ENCODE data around the gene SLC5A6. TPM values are rescaled to one million over a fixed set of nuclear protein-coding genes. Genes with fewer than 3 reads are reported as not detected.

Gene SLC5A6
- total and polyA plus RNA-seq, 2 of the 8 experiments (the other 6 are each of a cell fraction or from before 2014, with no cell fraction given) = 118 to 183 TPM

GRCh38 chr2:27256855-27257454 is 44.9 kb upstream of the SLC5A6 start:
- H3K27ac ChIP-seq (ENCODE audit: low read depth, low read length) = no peak overlapping the region
- ChIA-PET CTCF (ENCODE audit: partially characterized antibody) (interaction anchor here (0.9 to 5.6 kb wide), 4 partner anchors 9 to 46 kb away, joined by 3 to 64 read pairs (median 6); partner anchors contain the start of gene TRIM54), POLR2A (ENCODE audit: partially characterized antibody) (interaction anchor here (0.6 to 32.6 kb wide), 4 partner anchors 8 to 44 kb away, joined by 3 to 835 read pairs (median 27); partner anchors contain the start of genes CAD and SLC5A6)
- H2AFZ ChIP-seq (ENCODE audit: low read length) = no peak overlapping the region
- no peak overlapping the region for H3K56ac ChIP-seq (replicated peaks; ENCODE audit: insufficient read length, low read depth, low read length)
- no peak overlapping the region for H3K9ac ChIP-seq (replicated peaks in 1 of 4; ENCODE audit: extremely low read depth in 1 of 4, low read depth in 3 of 4, low read length in 3 of 4)
- no peak overlapping the region for H4K8ac ChIP-seq (ENCODE audit: extremely low read depth, insufficient read depth, low read length)
- peaks cover 0 to 2% of the 10 kb centered on the region in 2 experiments; a peak in 1 of 4 replicates for H3K79me2 ChIP-seq (ENCODE audit: control insufficient read depth in 1 of 2, insufficient read depth in 2 of 2, low read length in 2 of 2)
- H3K36me3 ChIP-seq (ENCODE audit: control insufficient read depth in 2 of 4, insufficient read depth in 4 of 4, low read length in 3 of 4) = no peaks in the 10 kb centered on the region
- no peak overlapping the region for H4K5ac ChIP-seq (ENCODE audit: insufficient read length, low read depth, low read length)
- no peak overlapping the region for H2BK15ac ChIP-seq (ENCODE audit: low read length)
- H3K23me2 ChIP-seq (ENCODE audit: low read depth, low read length) = no peaks in the 10 kb centered on the region; the same call in 1 of the 2 replicates
- H2BK20ac ChIP-seq (ENCODE audit: low read length) = no peak overlapping the region
- H4K20me1 ChIP-seq (replicated peaks in 1 of 2; ENCODE audit: control insufficient read depth in 1 of 2, insufficient read depth in 2 of 2, low read length in 2 of 2) = peaks cover 0 to 11% of the 10 kb centered on the region in 2 experiments
- H2BK12ac ChIP-seq (ENCODE audit: low read depth, low read length) = no peak overlapping the region
- no peak overlapping the region for H3K23ac ChIP-seq (ENCODE audit: insufficient read length)
- H3K4me3 ChIP-seq (ENCODE audit: extremely low read depth in 1 of 4, insufficient read depth in 2 of 4, low read depth in 3 of 4, low read length in 4 of 4) = no peak overlapping the region
- H3K79me1 ChIP-seq (ENCODE audit: low read depth, low read length) = no peaks in the 10 kb centered on the region
- no peaks in the 10 kb centered on the region for H3K9me3 ChIP-seq (ENCODE audit: insufficient read depth in 2 of 2, low read depth in 1 of 2, low read length in 1 of 2)
- peaks cover 10 to 22% (median 18%) of the 10 kb centered on the region in 4 experiments for H3K27me3 ChIP-seq (replicated peaks in 1 of 4; ENCODE audit: control insufficient read depth in 3 of 4, extremely low read depth in 1 of 4, insufficient read depth in 3 of 4, low read length in 3 of 4)
- no peak overlapping the region for H3K4me2 ChIP-seq (ENCODE audit: insufficient read depth in 1 of 2, low read depth in 2 of 2, low read length in 2 of 2)
- no peak overlapping the region for H3K18ac ChIP-seq (ENCODE audit: extremely low read depth, low read length)
- H3K14ac ChIP-seq (ENCODE audit: insufficient read length) = no peak overlapping the region
- H3K4ac ChIP-seq (replicated peaks; ENCODE audit: insufficient read length, low read depth, low read length) = no peak overlapping the region
- H2AK5ac ChIP-seq (ENCODE audit: low read depth, low read length) = no peak overlapping the region
- no peak overlapping the region for H2BK5ac ChIP-seq (ENCODE audit: low read depth, low read length)
- H3K4me1 ChIP-seq (replicated peaks in 1 of 4; ENCODE audit: control insufficient read depth in 3 of 4, insufficient read depth in 4 of 4, low read length in 3 of 4) = peaks cover under 1 to 8% (median 6%) of the 10 kb centered on the region in 4 experiments; a peak in 6 of 7 replicates
- FAIRE-seq (no peak), DNase-seq (ENCODE audit: low read depth in 1 of 2, low spot score in 2 of 2) (no peak)
- WGBS, 2 experiments (ENCODE audit: extremely low coverage in 1 of 2, insufficient coverage in 1 of 2, insufficient read length in 1 of 2, insufficient replicate concordance in 2 of 2, low coverage in 1 of 2, low lambda C conversion rate in 2 of 2, missing lambda C conversion rate in 1 of 2) = 89% methylated on average over 7 of the region's 7 CpGs; no CpG with 5 or more reads in 1 of the 2 experiments
- H4K91ac ChIP-seq (replicated peaks; ENCODE audit: insufficient read length, low read length) = no peak overlapping the region
- no peak overlapping the region for H2BK120ac ChIP-seq (replicated peaks; ENCODE audit: low read depth, low read length)
- TF ChIP-seq SIN3A (conservative IDR thresholded peaks at IDR 0.05 in 1 of 2, IDR thresholded peaks at IDR 0.05 in 1 of 2; ENCODE audit: low read depth in 1 of 2, low read length in 2 of 2) (no peak), TBP (IDR thresholded peaks at IDR 0.05; ENCODE audit: low read depth, low read length) (no peak), E2F6 (IDR thresholded peaks at IDR 0.05) (no peak), GABPA (IDR thresholded peaks at IDR 0.05; ENCODE audit: borderline replicate concordance, insufficient read depth, low read length) (no peak), SAP30 (IDR thresholded peaks at IDR 0.05; ENCODE audit: insufficient read depth, insufficient replicate concordance, low read length) (no peak), SIRT6 (IDR thresholded peaks at IDR 0.05; ENCODE audit: low read length) (no peak), CTCF (IDR thresholded peaks at IDR 0.05; ENCODE audit: control extremely low read depth in 1 of 3, insufficient read depth in 1 of 3, low read depth in 1 of 3, low read length in 3 of 3) (no peak), EP300 (IDR thresholded peaks at IDR 0.05; ENCODE audit: borderline replicate concordance in 1 of 2, low read depth in 2 of 2, low read length in 2 of 2) (no peak)
